Loucy (cell line): ENCODE measurements around the gene ZNF468.

ENCODE experiments used
- EZH2phosphoT487 ChIP-seq: fragments of 200-600 bp; IDR thresholded peaks from 2 replicates; pipeline ENCODE4 v1.6.1; 2018; ENCODE audit warnings: antibody characterized with exemption, mild to moderate bottlenecking, moderate library complexity, borderline replicate concordance
- TF ChIP-seq, protein P1 (sequence below): fragments of 200-600 bp; sonication (generic); conservative IDR thresholded peaks from 2 replicates; pipeline ENCODE4 v1.5.1; 2014; ENCODE audit warnings: mild to moderate bottlenecking, antibody characterized with exemption, low read length

DNA sequence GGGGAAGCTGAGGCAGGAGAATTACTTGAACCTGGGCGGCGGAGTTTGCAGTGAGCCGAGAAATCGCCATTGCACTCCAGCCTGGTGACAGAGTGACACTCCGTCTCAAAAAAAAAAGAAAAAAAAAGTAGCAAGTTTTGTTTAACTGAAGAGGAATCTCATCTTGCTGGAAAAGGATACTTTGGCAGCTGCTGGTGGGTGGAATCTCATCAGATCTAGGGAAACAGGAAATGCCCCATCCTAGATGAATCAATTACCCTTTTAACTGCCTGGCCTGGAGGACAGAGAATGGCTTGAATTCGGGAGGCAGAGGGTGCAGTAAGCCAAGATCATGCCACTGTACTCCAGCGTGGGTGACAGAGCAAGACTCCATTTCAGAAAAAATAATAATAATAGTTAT, 31.7 kb upstream of the ZNF468 start:
- TF ChIP-seq, protein P1, sequence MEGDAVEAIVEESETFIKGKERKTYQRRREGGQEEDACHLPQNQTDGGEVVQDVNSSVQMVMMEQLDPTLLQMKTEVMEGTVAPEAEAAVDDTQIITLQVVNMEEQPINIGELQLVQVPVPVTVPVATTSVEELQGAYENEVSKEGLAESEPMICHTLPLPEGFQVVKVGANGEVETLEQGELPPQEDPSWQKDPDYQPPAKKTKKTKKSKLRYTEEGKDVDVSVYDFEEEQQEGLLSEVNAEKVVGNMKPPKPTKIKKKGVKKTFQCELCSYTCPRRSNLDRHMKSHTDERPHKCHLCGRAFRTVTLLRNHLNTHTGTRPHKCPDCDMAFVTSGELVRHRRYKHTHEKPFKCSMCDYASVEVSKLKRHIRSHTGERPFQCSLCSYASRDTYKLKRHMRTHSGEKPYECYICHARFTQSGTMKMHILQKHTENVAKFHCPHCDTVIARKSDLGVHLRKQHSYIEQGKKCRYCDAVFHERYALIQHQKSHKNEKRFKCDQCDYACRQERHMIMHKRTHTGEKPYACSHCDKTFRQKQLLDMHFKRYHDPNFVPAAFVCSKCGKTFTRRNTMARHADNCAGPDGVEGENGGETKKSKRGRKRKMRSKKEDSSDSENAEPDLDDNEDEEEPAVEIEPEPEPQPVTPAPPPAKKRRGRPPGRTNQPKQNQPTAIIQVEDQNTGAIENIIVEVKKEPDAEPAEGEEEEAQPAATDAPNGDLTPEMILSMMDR = no peak
- no peak for TF ChIP-seq EZH2phosphoT487
